Heart left ventricle (tissue), 16 donors: ENCODE data around the gene CRIP3. TPM values are rescaled to one million over a fixed set of nuclear protein-coding genes. Genes with fewer than 3 reads are reported as not detected.

ENCODE experiments used
- ATAC-seq, 4 donors: fragments of 200-7000 bp; cut with Tn5 transposase; one replicate each; pipeline ENCODE4 v1.9.1; 2020 to 2022; ENCODE audit warnings: moderate library complexity in 4 of 4, mild to moderate bottlenecking in 3 of 4, moderate number of reproducible peaks in 1 of 4
- DNase-seq, 5 donors: peaks; one replicate each; pipeline ENCODE4 v3.0.0-alpha.2; 2020
- H3K27ac ChIP-seq, 12 donors: fragments of 200-600 bp; sonication (generic) in 4 of 12; one replicate each; pipeline versions ENCODE4 v1.5.0 to v1.8.0; 2016 to 2022; ENCODE audit warnings: mild to moderate bottlenecking in 2 of 12
- H3K27me3 ChIP-seq, 9 donors: fragments of 200-600 bp; sonication (generic) in 2 of 9; one replicate each; pipeline versions ENCODE4 v1.5.1 to v1.8.0; 2016 to 2022; ENCODE audit warnings: mild to moderate bottlenecking in 3 of 9
- H3K36me3 ChIP-seq, 9 donors: fragments of 200-600 bp; sonication (generic) in 2 of 9; one replicate each; pipeline versions ENCODE4 v1.5.0 to v1.8.0; 2018 to 2022; ENCODE audit warnings: mild to moderate bottlenecking in 2 of 9
- H3K4me1 ChIP-seq, 12 donors: fragments of 200-600 bp; sonication (generic) in 4 of 12; one replicate each; pipeline versions ENCODE4 v1.5.0 to v1.8.0; 2016 to 2022; ENCODE audit warnings: mild to moderate bottlenecking in 3 of 12
- H3K4me3 ChIP-seq, 12 donors: fragments of 200-600 bp; sonication (generic) in 4 of 12; one replicate each; pipeline versions ENCODE4 v1.5.0 to v1.8.0; 2017 to 2022; ENCODE audit warnings: mild to moderate bottlenecking in 9 of 12, moderate library complexity in 4 of 12
- H3K9me3 ChIP-seq, 12 donors: fragments of 200-600 bp; sonication (generic) in 4 of 12; one replicate each; pipeline versions ENCODE4 v1.5.0 to v1.8.0; 2016 to 2022; ENCODE audit warnings: mild to moderate bottlenecking in 1 of 12
- CTCF ChIP-seq, 12 donors: fragments of 200-600 bp; sonication (generic) in 4 of 12; IDR thresholded peaks; one replicate each; pipeline versions ENCODE4 v1.5.0 to v1.8.0; 2018 to 2022; ENCODE audit warnings: antibody characterized with exemption in 12 of 12, mild to moderate bottlenecking in 5 of 12
- POLR2A ChIP-seq, 2 donors: fragments of 450-650 bp; IDR thresholded peaks; one replicate each; pipeline ENCODE4 v1.6.1; 2017; ENCODE audit warnings: antibody characterized with exemption in 2 of 2, mild to moderate bottlenecking in 2 of 2, moderate library complexity in 2 of 2
- WGBS, 4 donors: extraction: QIAGEN DNeasy Blood & Tissue Kit in 2 of 4; methylation state at CpG; one replicate each; pipeline versions ENCODE4 v1.1.5 to v1.1.7; 2013 to 2018; 5-methylcytosine and 5-hydroxymethylcytosine counted together
- intact Hi-C, 10 donors: fragments of 100-400 bp; cut with DNase I; formaldehyde crosslinking; loops; one replicate each; pipeline versions ENCODE4 v1.11.1 to v1.14.2; 2022
- polyA plus RNA-seq, 2 donors: library from polyadenylated mRNA; stranded (reverse); fragments of 200-250 nt; gene quantifications; one replicate each; pipeline ENCODE4 v1.2.3, GENCODE V29; 2013
- total RNA-seq, 9 donors: library from RNA; depleted of rRNA in 2 of 9; stranded (reverse); fragments of >200 nt in 2 of 9; fragmentation: NEBNext Ultra II Directional in 3 of 9; extraction: Animal tissue kit (Norgen Biotek cat#: 25700) in 3 of 9; gene quantifications; one replicate each; pipeline versions ENCODE4 v1.1.0 to v1.2.4, GENCODE V29; 2016 to 2023
- donor health status: ischemic (EF 13 %, LVEDD 7.1; RV severe dilation, severe dysfunction).
- donor health status: healthy with polysubstance abuse.
- donor health status: DM: no; HTN: yes; CAD: no.
- donor health status: DM: no; HTN: no; CAD: no.
- donor health status: ischemic (EF 25% LVEDD 6.9; RV normal size, moderate dysfunction).
- donor health status: ischemic (EF 25% LVEDD 5.7; RV mildly dilated, moderate dysfunction).
- donor health status: healthy.
- donor health status: DM: yes; HTN: yes; CAD: no.
- donor health status: ischemic (EF 35%, LVEDD 5.7; RV mildly dilated, moderate dysfunction).
- donor health status: nonischemic (EF 11% LVEDD 7.7; RV severe dilation, severe dysfunction).
- donor health status: DM: yes; HTN: yes; CAD: no.
- donor health status: PGD.
- donor health status: ischemic (EF 29% LVEDD 5.4; RV normal size, mild dysfunction).
- donor health status: nonischemic (EF 23%, LVEDD 6.1; RV moderate dilation, normal function).

The CRIP3 gene
- total and polyA plus RNA-seq, 11 donors = 3.6 to 66.7 (median 20.9) TPM

- Histone ChIP-seq H3K36me3 (no peaks in the 10 kb centered on the region), H3K4me3 (peak overlapping the region in 2 of 12 donors; percentile 52 to 54), H3K9me3 (no peaks in the 10 kb centered on the region), H3K27ac (no peak overlapping the region), H3K27me3 (peaks cover 0 to 37% (median 13%) of the 10 kb centered on the region in 9 donors), H3K4me1 (peaks cover 0 to 23% (median 13%) of the 10 kb centered on the region in 12 donors)
- intact Hi-C loops = no loop called here
- ATAC-seq = no peak
- 81 to 85% (median 82%) methylated on average over 9 to 10 of the region's 10 CpGs for WGBS, 4 donors
- TF ChIP-seq POLR2A (IDR thresholded peaks at IDR 0.05) = no peak
- peak in 1 of 5 donors; percentile 39 for DNase-seq
These were observed 34.3 kb downstream of the CRIP3 start for GRCh38 chr6:43274127-43274915.

GRCh38 chr6:43273707-43274106, 34.9 kb downstream of the CRIP3 start:
- TF ChIP-seq CTCF (IDR thresholded peaks at IDR 0.05) (no peak), POLR2A (IDR thresholded peaks at IDR 0.05) (no peak)
- ATAC-seq = no peak
- H3K9me3 ChIP-seq = no peaks in the 10 kb centered on the region
- H3K4me1 ChIP-seq = peaks cover 0 to 29% (median 18%) of the 10 kb centered on the region in 12 donors
- intact Hi-C loops = no loop called here
- no peak overlapping the region for H3K27ac ChIP-seq
- WGBS, 4 donors = 65 to 84% (median 69%) methylated on average over 2 of the region's 2 CpGs
- peak in 1 of 5 donors; percentile 17 for DNase-seq
- H3K36me3 ChIP-seq = no peaks in the 10 kb centered on the region
- H3K4me3 ChIP-seq = no peak overlapping the region
- peaks cover 0 to 42% (median 13%) of the 10 kb centered on the region in 9 donors for H3K27me3 ChIP-seq

GRCh38 chr6:43271944-43272343, 36.7 kb downstream of the CRIP3 start:
- peaks cover 0 to 45% (median 28%) of the 10 kb centered on the region in 12 donors for H3K4me1 ChIP-seq
- peak in 1 of 5 donors; percentile 14 for DNase-seq
- intact Hi-C loops = no loop called here

GRCh38 chr6:43271103-43271815, 37.4 kb downstream of the CRIP3 start:
- peak overlapping the region in 2 of 12 donors; percentile 64 to 85 for H3K27ac ChIP-seq
- no peak for DNase-seq
- H3K27me3 ChIP-seq = peaks cover 0 to 42% (median 13%) of the 10 kb centered on the region in 9 donors
- no peaks in the 10 kb centered on the region for H3K36me3 ChIP-seq
- 78 to 81% (median 80%) methylated on average over 8 of the region's 8 CpGs for WGBS, 4 donors
- no peak for ATAC-seq
- peaks cover 0 to 45% (median 26%) of the 10 kb centered on the region in 12 donors for H3K4me1 ChIP-seq
- intact Hi-C loops = no loop called here
- H3K9me3 ChIP-seq = no peaks in the 10 kb centered on the region
- H3K4me3 ChIP-seq = no peak overlapping the region
- no peak for TF ChIP-seq CTCF (IDR thresholded peaks at IDR 0.05)
- TF ChIP-seq POLR2A (IDR thresholded peaks at IDR 0.05) = no peak

More at GRCh38 chr6:43271944-43272343, 36.7 kb downstream of the CRIP3 start:
- Histone ChIP-seq H3K9me3 (no peaks in the 10 kb centered on the region), H3K4me3 (no peak overlapping the region), H3K27ac (no peak overlapping the region), H3K27me3 (peaks cover 0 to 49% (median 13%) of the 10 kb centered on the region in 9 donors), H3K36me3 (no peaks in the 10 kb centered on the region)
- ATAC-seq = no peak
- no peak for TF ChIP-seq POLR2A (IDR thresholded peaks at IDR 0.05)
- no peak for TF ChIP-seq CTCF (IDR thresholded peaks at IDR 0.05)
